GM10248 (cell line): Measurements from ENCODE around the gene RNF157.

Experiments
- CTCF ChIA-PET: fragments of 300-600 bp; sonication (Branson Sonifier 250); formaldehyde crosslinking; extraction: SDS; loops from one replicate; lab custom pipeline; 2021; ENCODE audit warnings: antibody characterized with exemption; lab: Yijun Ruan, JAX
- POLR2A ChIA-PET: fragments of 350-650 bp; sonication (Branson Sonifier 250); formaldehyde crosslinking; extraction: SDS; loops from one replicate; lab custom pipeline; 2020; ENCODE audit warnings: antibody characterized with exemption; lab: Yijun Ruan, JAX
- DNase-seq: peaks from one replicate; pipeline ENCODE4 v3.0.0; 2012; ENCODE audit errors: extremely low spot score
- CTCF ChIP-seq: IDR thresholded peaks from 2 replicates; pipeline ENCODE4 v1.5.1; 2012; ENCODE audit warnings: mild to moderate bottlenecking, low read depth; ENCODE audit errors: extremely low read depth, missing control alignments, control extremely low read depth

Gene RNF157

DNA sequence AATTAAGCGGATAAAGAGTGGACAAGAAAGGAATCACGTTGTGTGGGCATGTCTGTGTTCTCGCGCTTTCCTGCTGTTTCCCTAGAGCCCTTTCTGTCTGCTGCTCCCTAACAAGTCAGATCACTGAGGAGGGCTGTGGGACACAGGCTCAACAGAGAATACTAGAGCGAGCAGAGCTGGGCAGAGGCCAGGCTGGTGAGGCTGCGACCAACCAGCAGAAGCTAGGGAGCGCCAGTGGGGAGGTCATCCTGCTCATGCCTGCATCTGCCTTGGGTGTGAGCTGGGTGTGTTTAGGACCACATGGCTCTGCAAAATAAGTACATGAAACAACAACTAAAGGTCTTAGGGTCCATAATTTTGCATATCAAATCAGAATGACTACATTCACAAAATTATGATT, 87.7 kb downstream of the RNF157 start:
- ChIA-PET POLR2A (no interaction called here), CTCF (interaction anchor here (0.6 to 4.9 kb wide), 6 partner anchors 14 to 127 kb away, joined by 3 to 16 read pairs (median 7); no protein-coding TSS in a partner anchor)
- DNase-seq: no peak
- TF ChIP-seq CTCF: no peak

GRCh38 chr17:76151896-76152454, 88.3 kb downstream of the RNF157 start:
- no peak for TF ChIP-seq CTCF
- no peak for DNase-seq
- POLR2A ChIA-PET: no interaction called here
- CTCF ChIA-PET: interaction anchor here (0.6 to 4.9 kb wide), 7 partner anchors 9 to 127 kb away, joined by 3 to 16 read pairs (median 5); no protein-coding TSS in a partner anchor

DNA sequence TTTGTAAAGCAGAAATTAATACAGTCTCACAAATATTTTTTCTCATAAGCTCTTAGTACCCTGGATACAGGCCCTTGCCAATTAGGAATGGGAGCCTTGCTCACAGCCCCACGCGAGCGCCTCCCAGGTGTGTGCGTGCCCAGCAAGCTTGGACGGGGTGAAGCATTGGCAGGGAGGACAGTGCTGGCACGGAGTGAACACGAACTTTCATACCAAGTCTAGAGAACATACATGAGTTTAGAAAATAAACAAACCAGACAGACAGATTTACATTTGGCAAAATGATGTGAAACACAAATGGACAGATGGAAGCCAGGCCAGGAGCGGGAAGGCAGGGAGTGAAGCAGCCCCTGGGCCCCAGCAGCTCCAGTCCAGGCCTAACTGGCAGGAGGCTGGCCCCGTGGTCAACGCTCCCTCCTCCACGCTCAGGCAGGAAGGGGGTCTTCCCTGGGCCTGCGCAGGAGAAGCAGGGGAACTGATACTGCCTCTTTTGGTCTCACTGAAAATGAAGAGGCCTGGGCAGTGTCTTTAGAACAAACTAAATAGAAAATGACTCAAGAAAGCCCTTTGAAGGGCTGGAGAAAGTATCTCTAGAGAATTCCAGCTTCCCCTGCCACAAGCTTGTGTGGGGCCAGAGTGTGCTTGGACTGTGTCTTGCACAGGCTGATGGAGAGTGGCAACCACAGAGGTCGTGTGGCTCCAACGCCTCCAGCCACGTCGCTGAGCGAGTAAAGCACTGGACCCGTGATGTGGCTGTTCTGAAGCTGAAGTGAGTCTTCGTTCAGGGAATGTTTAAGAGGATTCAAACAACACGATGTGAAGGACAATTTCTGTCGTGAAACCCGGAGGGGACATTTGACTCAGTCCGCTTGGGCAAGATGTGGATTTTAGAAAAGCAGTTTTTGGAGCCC, 89.3 kb downstream of the RNF157 start:
- TF ChIP-seq CTCF: no peak
- no peak for DNase-seq
- CTCF ChIA-PET: interaction anchor here (0.7 to 4.9 kb wide), 11 partner anchors 10 to 128 kb away, joined by 3 to 16 read pairs (median 4); no protein-coding TSS in a partner anchor
- POLR2A ChIA-PET: no interaction called here

GRCh38 chr17:76149214-76149613, 91.1 kb downstream of the RNF157 start:
- ChIA-PET CTCF (interaction anchor here (1.3 kb wide), 3 partner anchors 9 to 131 kb away, joined by 3 to 4 read pairs (median 3); no protein-coding TSS in a partner anchor), POLR2A (no interaction called here)
- no peak for TF ChIP-seq CTCF
- no peak for DNase-seq

- POLR2A ChIA-PET: no interaction called here
- CTCF ChIA-PET: no interaction called here
- TF ChIP-seq CTCF: no peak
Observed at GRCh38 chr17:76148015-76148326, 92.3 kb downstream of the RNF157 start.

GRCh38 chr17:76147211-76148014, 92.9 kb downstream of the RNF157 start:
- ChIA-PET CTCF (interaction anchor here (1.0 to 4.1 kb wide), 7 partner anchors 9 to 132 kb away, joined by 3 to 16 read pairs (median 3); no protein-coding TSS in a partner anchor), POLR2A (no interaction called here)
- no peak for TF ChIP-seq CTCF
- no peak for DNase-seq

More at GRCh38 chr17:76148015-76148326, 92.3 kb downstream of the RNF157 start:
- no peak for DNase-seq
